ENCODE results near the gene PDE4A.

Gene PDE4A

DNA sequence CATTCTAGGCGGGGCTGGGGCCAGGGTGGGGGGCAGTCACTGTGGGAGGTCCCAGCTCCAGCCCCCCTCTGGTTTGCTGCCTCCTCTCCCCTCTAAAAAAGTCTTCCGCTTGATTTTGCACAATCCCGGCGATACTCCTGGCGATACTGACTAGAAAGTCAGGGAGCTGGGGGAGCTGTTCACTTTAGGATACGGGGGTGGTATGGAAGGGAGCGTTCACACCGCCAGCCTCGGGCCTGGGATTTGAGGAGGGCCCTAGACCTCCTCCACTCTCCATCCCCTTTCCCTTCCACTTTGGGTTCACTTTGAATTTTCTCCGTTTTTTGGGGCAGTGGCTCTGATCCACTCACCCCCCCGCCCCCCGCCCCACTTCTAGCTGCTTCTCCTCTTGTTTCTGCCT lies 47.8 kb downstream of the PDE4A start:
- no peak for DNase-seq

DNA sequence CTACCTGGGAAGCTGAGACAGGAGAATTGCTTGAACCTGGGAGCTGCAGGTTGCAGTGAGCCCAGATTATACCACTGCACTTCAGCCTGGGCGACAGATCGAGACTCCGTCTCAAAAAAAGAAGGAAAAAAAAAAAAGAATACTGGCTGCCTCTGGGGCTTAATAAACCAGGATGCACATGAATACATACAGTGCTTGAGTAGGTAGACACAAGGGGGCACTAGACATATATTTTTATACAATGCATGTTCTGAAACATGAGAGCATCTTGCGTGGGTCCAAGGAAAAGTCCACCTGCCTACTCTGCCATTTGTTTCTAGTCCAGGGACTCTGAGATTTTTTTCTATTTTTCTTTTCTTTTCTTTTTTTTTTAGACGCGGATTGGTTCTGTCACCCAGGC lies 51.6 kb downstream of the PDE4A start:
- DNase-seq, result no peak

GRCh38 chr19:10473192-10473591 lies 52.9 kb downstream of the PDE4A start:
- no peak for DNase-seq

DNA sequence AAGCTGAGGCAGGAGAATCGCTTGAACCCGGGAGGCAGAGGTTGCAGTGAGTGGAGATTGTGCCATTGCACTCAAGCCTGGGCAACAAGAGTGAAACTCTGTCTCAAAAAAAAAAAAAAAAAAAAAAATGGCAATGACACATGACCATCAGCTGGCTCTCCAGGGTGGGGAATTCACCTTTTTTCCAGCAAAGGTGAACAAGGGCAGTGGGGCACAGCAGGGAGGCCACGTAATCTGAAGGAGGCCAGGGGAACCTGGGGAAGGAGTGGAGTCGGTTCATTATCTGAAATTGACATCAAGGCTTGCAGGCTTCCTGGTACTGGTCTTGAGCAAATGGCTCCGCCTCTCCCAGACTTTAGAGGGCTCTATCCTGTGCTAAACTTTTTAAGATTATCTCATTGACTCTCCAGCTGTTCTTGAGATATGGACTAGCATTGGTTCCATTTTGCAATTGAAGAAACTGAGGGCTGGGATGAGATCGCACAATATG lies 54.7 kb downstream of the PDE4A start:
- DNase-seq, result no peak

DNA sequence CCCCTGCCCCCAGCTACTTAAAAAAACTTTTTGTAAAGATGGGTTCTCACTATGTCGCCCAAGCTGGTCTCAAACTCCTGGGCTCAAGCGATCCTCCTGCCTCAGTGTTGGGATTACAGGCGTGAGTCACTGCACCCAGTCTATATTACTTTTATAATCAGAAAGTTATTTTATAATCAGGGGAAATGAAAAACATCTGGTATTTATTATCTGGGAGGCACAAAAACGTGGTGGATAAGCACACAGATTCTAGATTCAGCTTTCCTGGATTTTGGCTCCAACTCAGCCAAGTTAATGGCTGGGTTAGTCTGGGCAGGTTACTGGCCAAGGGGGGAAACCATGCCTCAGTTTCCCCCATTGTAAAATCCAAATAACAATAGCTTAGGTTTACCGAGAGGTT lies 58.1 kb downstream of the PDE4A start:
- no peak for DNase-seq

- peak; percentile 78 for DNase-seq
Observed at GRCh38 chr19:10478903-10479384, 58.6 kb downstream of the PDE4A start.

DNA sequence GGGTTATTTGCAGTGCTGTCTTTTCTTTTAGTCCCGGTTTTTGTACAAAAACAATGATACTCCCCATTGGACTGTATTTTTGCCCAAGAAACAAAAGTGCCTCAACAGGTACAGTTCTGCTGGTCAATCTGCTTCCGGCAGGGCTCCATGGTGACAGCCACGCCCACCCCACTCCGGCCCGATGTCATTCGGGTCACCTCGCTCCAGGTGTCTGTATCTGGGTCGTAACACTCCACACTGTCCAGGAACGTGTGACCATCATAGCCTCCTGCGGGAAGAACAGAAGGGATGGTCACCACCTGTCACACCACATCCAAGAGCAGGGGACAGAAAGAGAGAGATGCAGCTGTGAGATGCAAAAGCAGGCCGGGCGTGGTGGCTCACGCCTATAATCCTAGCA lies 66.2 kb downstream of the PDE4A start:
- no peak for DNase-seq

- DNase-seq, result no peak
Observed at GRCh38 chr19:10491472-10492047, 71.2 kb downstream of the PDE4A start.

DNA sequence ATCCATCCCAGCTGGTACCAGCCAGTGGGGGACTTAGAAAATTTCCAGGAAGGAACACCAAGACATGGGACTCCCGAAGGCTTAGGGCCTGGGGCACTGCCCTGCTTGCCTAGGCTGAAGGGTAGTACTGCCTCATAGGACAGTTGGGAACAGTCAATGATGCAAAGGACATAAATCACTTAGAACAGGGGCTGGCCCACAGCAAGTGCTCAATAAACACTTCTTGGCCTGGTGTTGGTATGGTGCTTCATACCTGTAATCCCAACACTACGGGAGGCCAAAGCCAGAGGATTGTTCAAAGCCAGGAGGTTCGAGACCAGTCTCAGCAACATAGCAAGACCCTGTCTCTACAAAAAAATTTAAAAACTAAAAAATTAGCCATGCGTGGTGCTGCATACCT lies 77.0 kb downstream of the PDE4A start:
- no peak for DNase-seq

DNA sequence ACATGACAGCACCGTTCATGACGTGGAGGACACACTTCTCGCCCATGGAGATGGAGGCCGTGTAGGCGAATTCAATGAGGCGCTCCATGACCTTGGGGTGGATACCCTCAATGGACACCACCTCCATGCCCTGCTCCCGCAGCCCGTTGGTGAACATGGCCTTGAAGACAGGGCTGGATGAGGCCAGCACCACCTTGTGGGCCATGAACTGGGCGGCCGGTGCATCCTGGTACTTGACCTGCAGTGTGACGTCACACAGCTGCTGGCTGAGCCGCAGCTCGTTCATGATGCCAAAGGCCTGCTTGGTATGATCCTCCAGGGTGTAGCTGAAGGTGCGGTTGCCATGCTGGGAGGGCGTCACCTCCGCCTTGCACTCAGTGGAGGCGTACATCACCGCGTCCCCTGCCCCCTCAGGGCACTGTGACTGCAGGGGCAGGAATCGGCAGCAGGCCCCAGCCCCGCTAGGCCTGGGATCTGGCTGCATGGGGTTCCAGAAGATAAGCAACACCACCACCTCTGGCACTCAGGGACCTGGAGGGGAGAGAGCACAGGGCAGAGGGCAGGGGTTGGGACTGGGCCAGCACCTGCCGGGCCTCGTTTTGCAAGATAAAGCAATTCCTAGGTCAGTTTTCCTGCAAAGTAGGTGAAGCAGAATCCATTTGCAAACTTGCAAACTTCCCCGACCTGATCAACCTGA lies 79.4 kb downstream of the PDE4A start:
- no peak for DNase-seq

GRCh38 chr19:10500247-10500592 lies 79.9 kb downstream of the PDE4A start:
- DNase-seq, result no peak

GRCh38 chr19:10501971-10502523 lies 81.7 kb downstream of the PDE4A start:
- DNase-seq, result peak; percentile 78

DNA sequence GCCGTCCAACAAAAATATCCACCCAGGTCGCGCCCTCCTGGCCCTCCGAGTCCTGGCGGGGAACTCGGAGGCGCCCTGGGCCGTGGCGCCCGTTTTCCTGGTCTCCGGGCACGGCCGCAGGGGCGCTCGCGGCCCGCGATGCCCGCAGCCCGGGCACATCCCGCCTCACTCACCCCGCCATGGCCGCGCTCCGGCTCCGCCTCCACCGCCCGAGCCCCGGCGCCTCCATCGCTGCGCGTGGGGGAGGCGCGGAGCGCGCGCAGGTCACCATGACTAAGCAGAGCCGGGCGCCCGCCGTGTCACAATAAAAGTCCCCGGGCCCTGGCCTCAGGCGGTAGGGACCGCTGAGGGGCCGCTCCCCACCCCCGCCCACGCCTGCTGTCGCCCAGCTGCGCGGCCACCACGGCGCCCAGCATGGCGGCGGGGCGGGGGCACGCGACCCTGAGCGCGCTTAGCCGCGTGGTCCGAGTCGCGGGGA lies 82.2 kb downstream of the PDE4A start:
- peak; percentile 88 for DNase-seq

- DNase-seq, result peak; percentile 48
Observed at GRCh38 chr19:10503002-10503789, 82.9 kb downstream of the PDE4A start, which contains the start of gene KEAP1. Gene KEAP1 (minus strand): TSS chr19:10503356. CDS start chr19:10500033, 3,323 bp downstream.

GRCh38 chr19:10505583-10506229 lies 85.4 kb downstream of the PDE4A start:
- DNase-seq, result peak; percentile 7

- DNase-seq, result no peak
Observed at GRCh38 chr19:10508036-10508435, 87.7 kb downstream of the PDE4A start.

- no peak for DNase-seq
Observed at GRCh38 chr19:10508707-10509106, 88.4 kb downstream of the PDE4A start.

- no peak for DNase-seq
Observed at GRCh38 chr19:10510301-10510802, 90.0 kb downstream of the PDE4A start.

- no peak for DNase-seq
Observed at GRCh38 chr19:10513223-10513622, 92.9 kb downstream of the PDE4A start.

DNA sequence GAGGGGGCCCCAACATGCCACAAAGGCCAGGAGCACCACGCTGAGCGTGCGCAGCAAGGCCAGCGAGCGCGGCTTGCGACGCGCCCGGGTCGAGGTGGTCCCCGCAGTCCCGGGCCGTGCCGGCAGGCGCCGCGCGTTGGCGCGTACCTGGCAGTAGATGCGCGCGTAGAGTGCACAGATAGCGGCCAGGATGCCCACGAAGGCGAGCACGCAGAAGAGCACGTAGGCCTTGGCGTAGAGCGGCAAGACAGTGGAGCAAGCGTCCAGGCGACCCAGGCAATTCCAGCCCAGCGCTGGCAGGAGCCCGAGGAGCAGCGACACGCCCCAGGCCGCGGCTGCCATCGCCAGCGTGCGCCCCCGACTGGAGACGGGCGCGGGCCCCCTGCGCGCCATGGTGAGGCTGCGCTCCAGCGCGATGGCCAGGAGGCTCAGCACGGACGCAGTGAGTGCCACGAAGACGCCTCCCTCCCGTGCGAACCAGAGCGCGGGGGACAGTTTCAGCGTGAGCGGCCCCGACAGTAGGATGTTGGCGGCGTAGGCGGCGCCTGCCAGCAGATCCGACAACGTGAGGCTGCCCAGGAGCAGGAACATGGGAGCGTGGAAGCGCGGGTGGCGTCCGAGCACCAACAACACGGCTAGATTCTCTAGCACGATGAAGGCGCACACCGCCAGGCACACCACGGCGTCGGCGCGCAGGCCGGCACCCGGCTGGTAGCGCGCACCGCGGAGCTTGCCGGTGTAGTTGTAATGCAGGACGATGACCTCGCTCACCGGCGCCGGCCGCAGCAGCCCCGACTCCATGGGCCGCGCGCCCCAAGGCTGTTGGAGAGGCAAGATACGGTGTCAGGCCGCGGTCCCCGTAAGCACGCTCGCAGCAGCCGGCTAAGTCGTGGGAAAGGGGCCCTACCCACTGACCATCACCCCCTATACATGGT lies 94.1 kb downstream of the PDE4A start:
- DNase-seq, result no peak

- no peak for DNase-seq
Observed at GRCh38 chr19:10516064-10516385, 95.7 kb downstream of the PDE4A start.
